Lower lobe of right lung (tissue), 2 donors: ENCODE data around the gene TMEM235. TPM values are rescaled to one million over a fixed set of nuclear protein-coding genes. Genes with fewer than 3 reads are reported as not detected.

Experiments used
- ATAC-seq, 2 donors: fragments of 200-7000 bp; cut with Tn5 transposase; one replicate each; pipeline ENCODE4 v1.9.1; 2020 to 2022; ENCODE audit warnings: mild to moderate bottlenecking in 2 of 2, moderate library complexity in 2 of 2
- DNase-seq: peaks from one replicate; pipeline ENCODE4 v3.0.0-alpha.2; 2020
- H3K27ac ChIP-seq: fragments of 200-600 bp; one replicate; pipeline ENCODE4 v1.8.0; 2022
- H3K27me3 ChIP-seq: fragments of 200-600 bp; one replicate; pipeline ENCODE4 v1.8.0; 2022; ENCODE audit warnings: low read depth
- H3K36me3 ChIP-seq: fragments of 200-600 bp; one replicate; pipeline ENCODE4 v1.8.0; 2022; ENCODE audit warnings: mild to moderate bottlenecking
- H3K4me1 ChIP-seq: fragments of 200-600 bp; one replicate; pipeline ENCODE4 v1.8.0; 2022
- H3K4me3 ChIP-seq: fragments of 200-600 bp; one replicate; pipeline ENCODE4 v1.8.0; 2022; ENCODE audit warnings: mild to moderate bottlenecking
- H3K9me3 ChIP-seq: fragments of 200-600 bp; one replicate; pipeline ENCODE4 v1.8.0; 2022
- intact Hi-C: fragments of 100-400 bp; cut with DNase I; formaldehyde crosslinking; loops from one replicate; pipeline ENCODE4 v1.11.0; 2022
- total RNA-seq: library from RNA; stranded (reverse); fragmentation: NEBNext Ultra II Directional; extraction: Animal tissue kit (Norgen Biotek cat#: 25700); gene quantifications from one replicate; pipeline ENCODE4 v1.2.1, GENCODE V29; 2021
- TF ChIP-seq, protein P1 (sequence below): fragments of 200-600 bp; IDR thresholded peaks from one replicate; pipeline ENCODE4 v1.8.0; 2022; ENCODE audit warnings: antibody characterized with exemption, mild to moderate bottlenecking
- donor health status: DM: no; HTN: yes; CAD: no; lungs with severe emphysema.

The TMEM235 gene
- total RNA-seq, 1 donor from 2014 or later, result not detected

DNA sequence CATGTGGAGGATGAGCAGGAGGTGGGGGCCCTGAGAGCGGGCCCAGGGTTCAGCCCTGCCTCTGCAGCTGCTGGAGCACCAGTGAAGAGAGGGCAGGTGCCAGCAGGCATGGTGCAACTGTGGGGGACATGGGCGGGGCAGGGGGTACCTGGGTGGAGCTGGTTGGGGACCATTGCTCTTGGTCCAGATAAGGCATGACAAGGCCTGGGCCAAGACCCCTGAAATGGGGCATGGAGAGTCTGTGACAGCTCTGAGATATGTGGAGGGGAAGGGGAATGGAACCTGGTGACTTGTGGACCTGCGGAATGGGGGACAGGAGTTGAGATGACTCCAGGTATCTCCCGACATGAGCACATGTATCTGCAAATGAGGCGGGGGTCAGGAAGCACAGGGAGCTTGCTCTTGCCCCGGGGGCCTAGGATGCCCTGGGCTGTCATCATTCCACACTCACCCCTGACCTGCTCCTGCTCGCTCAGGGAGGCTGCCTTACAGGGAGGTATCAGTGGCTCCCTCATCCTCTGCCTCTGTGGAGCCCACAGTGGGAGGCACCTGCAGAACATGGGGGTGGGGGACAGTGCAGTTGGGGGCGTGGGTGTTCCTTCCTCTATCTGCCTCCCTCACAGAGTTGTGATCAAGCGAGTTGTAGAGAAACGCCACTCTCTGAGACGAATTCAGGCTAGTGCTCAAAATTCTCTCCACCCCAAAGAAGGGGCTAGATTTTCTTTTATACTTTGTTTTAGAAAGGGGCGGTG, 40.2 kb downstream of the TMEM235 start:
- Histone ChIP-seq H3K9me3 (no peaks in the 10 kb centered on the region), H3K36me3 (no peaks in the 10 kb centered on the region), H3K27me3 (no peaks in the 10 kb centered on the region), H3K4me1 (peaks cover 48% of the 10 kb centered on the region), H3K4me3 (no peak overlapping the region), H3K27ac (no peak overlapping the region)
- intact Hi-C loops, result no loop called here
- DNase-seq, result no peak
- ATAC-seq, result no peak
- TF ChIP-seq, protein P1, sequence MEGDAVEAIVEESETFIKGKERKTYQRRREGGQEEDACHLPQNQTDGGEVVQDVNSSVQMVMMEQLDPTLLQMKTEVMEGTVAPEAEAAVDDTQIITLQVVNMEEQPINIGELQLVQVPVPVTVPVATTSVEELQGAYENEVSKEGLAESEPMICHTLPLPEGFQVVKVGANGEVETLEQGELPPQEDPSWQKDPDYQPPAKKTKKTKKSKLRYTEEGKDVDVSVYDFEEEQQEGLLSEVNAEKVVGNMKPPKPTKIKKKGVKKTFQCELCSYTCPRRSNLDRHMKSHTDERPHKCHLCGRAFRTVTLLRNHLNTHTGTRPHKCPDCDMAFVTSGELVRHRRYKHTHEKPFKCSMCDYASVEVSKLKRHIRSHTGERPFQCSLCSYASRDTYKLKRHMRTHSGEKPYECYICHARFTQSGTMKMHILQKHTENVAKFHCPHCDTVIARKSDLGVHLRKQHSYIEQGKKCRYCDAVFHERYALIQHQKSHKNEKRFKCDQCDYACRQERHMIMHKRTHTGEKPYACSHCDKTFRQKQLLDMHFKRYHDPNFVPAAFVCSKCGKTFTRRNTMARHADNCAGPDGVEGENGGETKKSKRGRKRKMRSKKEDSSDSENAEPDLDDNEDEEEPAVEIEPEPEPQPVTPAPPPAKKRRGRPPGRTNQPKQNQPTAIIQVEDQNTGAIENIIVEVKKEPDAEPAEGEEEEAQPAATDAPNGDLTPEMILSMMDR, result no peak

- TF ChIP-seq, protein P1, result no peak
- no peaks in the 10 kb centered on the region for H3K9me3 ChIP-seq
- no peaks in the 10 kb centered on the region for H3K36me3 ChIP-seq
- H3K27ac ChIP-seq, result peak overlapping the region; percentile 25
- H3K4me3 ChIP-seq, result peak overlapping the region; percentile 15
- no peaks in the 10 kb centered on the region for H3K27me3 ChIP-seq
- DNase-seq (peak; percentile 82), ATAC-seq (peak; percentile 91 to 93)
- intact Hi-C loops, result no loop called here
- H3K4me1 ChIP-seq, result peaks cover 42% of the 10 kb centered on the region
Measured at GRCh38 chr17:78272181-78272913, 40.9 kb downstream of the TMEM235 start.

DNA sequence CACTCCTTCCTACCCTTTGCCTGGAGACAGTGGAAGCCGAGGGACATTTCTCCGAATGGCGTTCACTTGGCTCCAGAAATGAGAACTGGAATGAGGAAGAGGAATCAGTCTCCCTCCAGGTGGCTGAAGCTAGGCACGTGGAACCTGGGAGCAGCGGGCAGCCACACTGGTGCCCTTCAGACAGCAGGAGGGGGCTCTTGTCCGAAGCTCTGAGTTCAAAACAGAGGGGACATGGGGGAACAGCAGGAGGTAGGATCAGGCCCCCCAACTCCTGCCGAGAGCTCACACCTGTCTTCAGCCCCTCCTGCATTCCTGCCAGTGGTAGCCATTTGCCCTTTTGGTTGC, 41.5 kb downstream of the TMEM235 start:
- Histone ChIP-seq H3K9me3 (no peaks in the 10 kb centered on the region), H3K4me3 (peak overlapping the region; percentile 15), H3K4me1 (peaks cover 42% of the 10 kb centered on the region), H3K27me3 (no peaks in the 10 kb centered on the region), H3K36me3 (no peaks in the 10 kb centered on the region), H3K27ac (peak overlapping the region; percentile 25)
- DNase-seq (no peak), ATAC-seq (no peak)
- intact Hi-C loops, result no loop called here
- TF ChIP-seq, protein P1, result no peak

- Histone ChIP-seq H3K27me3 (no peaks in the 10 kb centered on the region), H3K9me3 (no peaks in the 10 kb centered on the region), H3K36me3 (no peaks in the 10 kb centered on the region), H3K27ac (no peak overlapping the region), H3K4me1 (peaks cover 35% of the 10 kb centered on the region), H3K4me3 (no peak overlapping the region)
- intact Hi-C loops, result no loop called here
- DNase-seq (no peak), ATAC-seq (no peak)
- TF ChIP-seq, protein P1, result no peak
Measured at GRCh38 chr17:78273813-78274212, 42.4 kb downstream of the TMEM235 start.

DNA sequence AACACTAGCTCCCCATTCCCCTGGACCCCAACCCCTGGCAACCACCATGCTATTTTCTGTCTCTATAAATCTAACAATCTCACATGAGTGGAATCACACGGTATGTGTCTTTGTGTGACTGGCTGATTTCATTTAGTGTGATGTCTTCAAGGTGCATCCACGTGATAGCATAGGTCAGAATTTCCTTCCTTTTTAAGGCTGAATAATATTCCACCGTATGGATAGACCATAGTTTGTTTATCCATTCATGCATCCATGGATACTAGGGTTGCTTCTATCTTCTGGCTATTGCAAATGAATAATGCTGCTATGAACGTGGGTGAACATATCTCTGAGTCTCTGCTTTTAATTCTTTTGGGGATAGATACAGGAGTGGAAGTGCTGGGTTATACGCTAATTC, 43.9 kb downstream of the TMEM235 start:
- no peak for ATAC-seq
- Histone ChIP-seq H3K36me3 (no peaks in the 10 kb centered on the region), H3K27ac (no peak overlapping the region), H3K4me1 (peaks cover 20% of the 10 kb centered on the region), H3K4me3 (no peak overlapping the region), H3K9me3 (no peaks in the 10 kb centered on the region), H3K27me3 (no peaks in the 10 kb centered on the region)
- no peak for DNase-seq
- intact Hi-C loops, result no loop called here
- TF ChIP-seq, protein P1, result no peak
